ENCODE results near the gene GZF1.

GZF1 gene

DNA sequence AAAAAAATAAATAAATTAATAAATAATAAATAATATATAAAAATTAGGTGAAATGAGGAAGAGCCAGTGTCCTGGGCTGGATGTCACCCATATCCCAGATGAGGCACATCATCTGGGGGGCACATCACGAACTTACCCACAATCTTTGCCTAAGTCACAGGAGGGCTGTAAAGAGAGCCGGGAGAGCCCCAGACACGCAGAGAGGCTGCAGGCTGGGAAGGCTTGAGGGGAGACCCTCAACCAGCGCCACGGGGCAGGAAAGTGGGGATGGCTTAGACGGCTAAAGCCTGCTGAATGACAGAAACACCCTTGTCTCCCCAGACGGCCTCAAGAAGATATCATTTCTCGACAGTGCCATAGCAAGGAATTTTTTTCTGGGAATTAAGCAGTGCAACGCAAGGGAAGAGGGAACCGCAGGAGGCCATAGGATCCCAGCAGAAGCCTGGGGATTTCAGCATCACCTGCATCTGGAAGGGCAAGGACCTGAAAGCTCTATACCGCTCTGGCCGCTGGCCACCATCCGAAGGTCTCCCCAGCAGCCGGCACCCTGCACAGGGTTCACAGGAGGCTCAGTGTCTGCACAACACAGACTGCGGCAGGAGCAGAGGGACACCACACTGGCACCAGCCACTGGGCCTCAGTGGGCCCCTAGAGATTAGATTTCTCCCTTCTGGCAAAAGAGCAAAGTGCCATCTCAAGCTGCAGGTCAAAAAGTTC, 34.2 kb upstream of the GZF1 start:
- Histone ChIP-seq H3K27me3 (ENCODE audit: insufficient read depth, poor library complexity, severe bottlenecking) (no peaks in the 10 kb centered on the region), H3K4me3 (replicated peaks; ENCODE audit: insufficient read depth, low read length) (no peak overlapping the region), H3K27ac (replicated peaks) (no peak overlapping the region)
- DNase-seq (ENCODE audit: low read depth in 1 of 2, low spot score in 1 of 2), result no peak
- TF ChIP-seq, protein P1, sequence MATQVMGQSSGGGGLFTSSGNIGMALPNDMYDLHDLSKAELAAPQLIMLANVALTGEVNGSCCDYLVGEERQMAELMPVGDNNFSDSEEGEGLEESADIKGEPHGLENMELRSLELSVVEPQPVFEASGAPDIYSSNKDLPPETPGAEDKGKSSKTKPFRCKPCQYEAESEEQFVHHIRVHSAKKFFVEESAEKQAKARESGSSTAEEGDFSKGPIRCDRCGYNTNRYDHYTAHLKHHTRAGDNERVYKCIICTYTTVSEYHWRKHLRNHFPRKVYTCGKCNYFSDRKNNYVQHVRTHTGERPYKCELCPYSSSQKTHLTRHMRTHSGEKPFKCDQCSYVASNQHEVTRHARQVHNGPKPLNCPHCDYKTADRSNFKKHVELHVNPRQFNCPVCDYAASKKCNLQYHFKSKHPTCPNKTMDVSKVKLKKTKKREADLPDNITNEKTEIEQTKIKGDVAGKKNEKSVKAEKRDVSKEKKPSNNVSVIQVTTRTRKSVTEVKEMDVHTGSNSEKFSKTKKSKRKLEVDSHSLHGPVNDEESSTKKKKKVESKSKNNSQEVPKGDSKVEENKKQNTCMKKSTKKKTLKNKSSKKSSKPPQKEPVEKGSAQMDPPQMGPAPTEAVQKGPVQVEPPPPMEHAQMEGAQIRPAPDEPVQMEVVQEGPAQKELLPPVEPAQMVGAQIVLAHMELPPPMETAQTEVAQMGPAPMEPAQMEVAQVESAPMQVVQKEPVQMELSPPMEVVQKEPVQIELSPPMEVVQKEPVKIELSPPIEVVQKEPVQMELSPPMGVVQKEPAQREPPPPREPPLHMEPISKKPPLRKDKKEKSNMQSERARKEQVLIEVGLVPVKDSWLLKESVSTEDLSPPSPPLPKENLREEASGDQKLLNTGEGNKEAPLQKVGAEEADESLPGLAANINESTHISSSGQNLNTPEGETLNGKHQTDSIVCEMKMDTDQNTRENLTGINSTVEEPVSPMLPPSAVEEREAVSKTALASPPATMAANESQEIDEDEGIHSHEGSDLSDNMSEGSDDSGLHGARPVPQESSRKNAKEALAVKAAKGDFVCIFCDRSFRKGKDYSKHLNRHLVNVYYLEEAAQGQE (IDR thresholded peaks at IDR 0.05; ENCODE audit: insufficient replicate concordance, low read depth), result no peak
- TF ChIP-seq SPI1 (IDR thresholded peaks at IDR 0.05; ENCODE audit: borderline replicate concordance, low read depth) (no peak), CTCF (IDR thresholded peaks at IDR 0.05; ENCODE audit: insufficient read depth, low read length) (no peak), POLR2AphosphoS5 (IDR thresholded peaks at IDR 0.05; ENCODE audit: low read depth) (no peak), GABPA (IDR thresholded peaks at IDR 0.05; ENCODE audit: low read depth) (no peak)

GRCh38 chr20:23331450-23332350, 30.3 kb upstream of the GZF1 start:
- H3K27me3 ChIP-seq (ENCODE audit: insufficient read depth, poor library complexity, severe bottlenecking), result no peaks in the 10 kb centered on the region
- TF ChIP-seq CTCF (IDR thresholded peaks at IDR 0.05; ENCODE audit: insufficient read depth, low read length), result no peak
- TF ChIP-seq POLR2AphosphoS5 (IDR thresholded peaks at IDR 0.05; ENCODE audit: low read depth), result no peak
- TF ChIP-seq, protein P1 (IDR thresholded peaks at IDR 0.05; ENCODE audit: insufficient replicate concordance, low read depth), result no peak
- no peak for TF ChIP-seq SPI1 (IDR thresholded peaks at IDR 0.05; ENCODE audit: borderline replicate concordance, low read depth)
- no peak for TF ChIP-seq GABPA (IDR thresholded peaks at IDR 0.05; ENCODE audit: low read depth)
- H3K27ac ChIP-seq (replicated peaks), result no peak overlapping the region
- no peak for DNase-seq (ENCODE audit: low read depth in 1 of 2, low spot score in 1 of 2)
- H3K4me3 ChIP-seq (replicated peaks; ENCODE audit: insufficient read depth, low read length), result no peak overlapping the region

- no peak for DNase-seq (ENCODE audit: low read depth in 1 of 2, low spot score in 1 of 2)
- Histone ChIP-seq H3K27me3 (ENCODE audit: insufficient read depth, poor library complexity, severe bottlenecking) (no peaks in the 10 kb centered on the region), H3K4me3 (replicated peaks; ENCODE audit: insufficient read depth, low read length) (no peak overlapping the region), H3K27ac (replicated peaks) (no peak overlapping the region)
- TF ChIP-seq, protein P1 (IDR thresholded peaks at IDR 0.05; ENCODE audit: insufficient replicate concordance, low read depth), result no peak
- TF ChIP-seq POLR2AphosphoS5 (IDR thresholded peaks at IDR 0.05; ENCODE audit: low read depth) (no peak), SPI1 (IDR thresholded peaks at IDR 0.05; ENCODE audit: borderline replicate concordance, low read depth) (no peak), CTCF (IDR thresholded peaks at IDR 0.05; ENCODE audit: insufficient read depth, low read length) (no peak)
Measured at GRCh38 chr20:23332467-23332866, 29.5 kb upstream of the GZF1 start.
